CD4-positive, alpha-beta T cell treated with Interleukin-21 for 1 hour (primary cell): ENCODE data around the gene ARHGAP15.
"Not testable (repeated sequence)": the region's sequence is repeated elsewhere in the genome, so short reads cannot be mapped to it uniquely, and the experiment has no call there.

Experiments used
- DNase-seq: peaks from one replicate; pipeline ENCODE4 v3.0.0-alpha.2; 2020

The ARHGAP15 gene

GRCh38 chr2:143499061-143499460 is 369.8 kb downstream of the ARHGAP15 start:
- no peak for DNase-seq

GRCh38 chr2:143501106-143501676 is 372.0 kb downstream of the ARHGAP15 start:
- no peak for DNase-seq

GRCh38 chr2:143503280-143503679 is 374.1 kb downstream of the ARHGAP15 start:
- no peak for DNase-seq

- DNase-seq, result no peak
These were observed 375.2 kb downstream of the ARHGAP15 start for GRCh38 chr2:143504397-143504796.

GRCh38 chr2:143505542-143505941 is 376.3 kb downstream of the ARHGAP15 start:
- no peak for DNase-seq

- DNase-seq, result no peak
These were observed 383.9 kb downstream of the ARHGAP15 start for GRCh38 chr2:143513081-143513480.

GRCh38 chr2:143514413-143514812 is 385.2 kb downstream of the ARHGAP15 start:
- DNase-seq, result no peak

GRCh38 chr2:143515318-143515717 is 386.1 kb downstream of the ARHGAP15 start:
- no peak for DNase-seq

- DNase-seq, result no peak
These were observed 390.3 kb downstream of the ARHGAP15 start for GRCh38 chr2:143519521-143519920.

GRCh38 chr2:143521396-143521795 is 392.2 kb downstream of the ARHGAP15 start:
- DNase-seq, result no peak

- DNase-seq, result no peak
These were observed 393.5 kb downstream of the ARHGAP15 start for GRCh38 chr2:143522699-143523098.

GRCh38 chr2:143524119-143524553 is 394.9 kb downstream of the ARHGAP15 start:
- no peak for DNase-seq

- DNase-seq, result no peak
These were observed 395.6 kb downstream of the ARHGAP15 start for GRCh38 chr2:143524559-143525401.

GRCh38 chr2:143525402-143525860 is 396.2 kb downstream of the ARHGAP15 start:
- DNase-seq, result no peak

- DNase-seq, result no peak
These were observed 397.3 kb downstream of the ARHGAP15 start for GRCh38 chr2:143526498-143526897.

- no peak for DNase-seq
These were observed 398.8 kb downstream of the ARHGAP15 start for GRCh38 chr2:143528021-143528420.

- no peak for DNase-seq
These were observed 400.0 kb downstream of the ARHGAP15 start for GRCh38 chr2:143529118-143529720.

GRCh38 chr2:143530758-143531157 is 401.5 kb downstream of the ARHGAP15 start:
- no peak for DNase-seq

- DNase-seq, result no peak
These were observed 402.8 kb downstream of the ARHGAP15 start for GRCh38 chr2:143532061-143532460.

- no peak for DNase-seq
These were observed 404.6 kb downstream of the ARHGAP15 start for GRCh38 chr2:143533846-143534245.

- no peak for DNase-seq
These were observed 406.6 kb downstream of the ARHGAP15 start for GRCh38 chr2:143535802-143536201.

- DNase-seq, result not testable (repeated sequence)
These were observed 412.7 kb downstream of the ARHGAP15 start for GRCh38 chr2:143541899-143542298.

- peak; percentile 25 for DNase-seq
These were observed 416.1 kb downstream of the ARHGAP15 start for GRCh38 chr2:143545059-143545948.
